22Rv1 (cell line): ENCODE results near the gene LIPN.

Source experiments
- CTCF ChIP-seq: fragments of 450-650 bp; IDR thresholded peaks from 2 replicates; pipeline ENCODE4 v1.5.1; 2017; ENCODE audit warnings: mild to moderate bottlenecking
- ZFX ChIP-seq: fragments of 450-650 bp; IDR thresholded peaks from 2 replicates; pipeline ENCODE4 v1.6.1; 2017; ENCODE audit warnings: antibody characterized with exemption, borderline replicate concordance

- TF ChIP-seq CTCF (no peak), ZFX (no peak)
These were observed 28.5 kb upstream of the LIPN start for GRCh38 chr10:88731296-88731695.
